ENCODE data around the gene CTDSPL2. TPM values are rescaled to one million over a fixed set of nuclear protein-coding genes. Genes with fewer than 3 reads are reported as not detected.

CTDSPL2 gene
- 100 to 1,000 TPM in 1 of 2 donors, 10 to 100 TPM in 1; 60.3 to 100 TPM for total RNA-seq

DNA sequence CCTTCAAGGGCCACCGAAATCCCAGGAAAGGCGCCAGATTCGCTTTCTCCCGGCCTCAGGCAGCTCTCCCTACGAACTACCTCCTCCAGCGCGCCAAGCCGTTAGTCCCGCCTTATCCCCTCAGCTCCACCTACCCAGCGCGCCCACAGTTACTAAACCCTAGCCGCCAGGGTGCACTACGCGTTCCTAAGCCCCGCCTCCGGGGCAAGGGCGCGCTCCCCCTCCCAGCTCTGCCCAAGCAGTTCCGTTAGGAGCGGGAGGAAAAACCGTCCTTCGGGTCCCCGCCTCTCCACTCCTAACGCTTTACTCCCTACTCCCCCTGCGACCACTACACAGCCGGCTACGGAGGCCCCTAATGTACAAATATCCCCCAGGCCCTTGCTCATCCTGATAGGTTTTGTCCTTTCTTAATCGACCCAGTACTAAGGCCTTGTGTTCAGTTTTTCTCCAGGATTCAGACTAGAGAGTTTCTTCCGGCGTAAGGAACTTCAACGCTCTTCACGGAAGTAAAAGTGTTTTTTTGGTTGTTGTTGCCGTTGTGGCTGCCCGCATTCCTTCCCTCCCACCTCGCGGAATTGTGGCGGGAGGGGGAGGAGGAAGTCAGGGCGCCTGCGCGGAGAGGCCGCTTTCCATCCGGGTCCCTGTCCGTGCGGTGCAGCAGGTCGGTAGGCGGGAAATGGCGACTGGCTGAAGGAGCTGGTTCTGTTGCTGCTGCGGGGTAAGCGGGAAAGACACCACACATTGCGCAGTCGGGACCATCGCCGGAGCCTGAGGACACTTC, at the start of gene CTDSPL2:
Gene CTDSPL2 (plus strand): TSS at position 655 of the 781 bp plus-strand sequence. CDS start 31,386 bp downstream, outside the sequence.
- H3K27me3 Mint-ChIP-seq = no peaks in the 10 kb centered on the region
- peak; percentile 97 for ATAC-seq (replicated peaks)
- H3K4me1 Mint-ChIP-seq = peaks cover 21% of the 10 kb centered on the region
- peaks cover 50% of the 10 kb centered on the region for H3K36me3 Mint-ChIP-seq (ENCODE audit: low read depth)
- H3K4me3 Mint-ChIP-seq = peak within 1 kb of the TSS; percentile 90
- H3K27ac Mint-ChIP-seq = peak within 1 kb of the TSS; percentile 97
- no peaks in the 10 kb centered on the region for H3K9me3 Mint-ChIP-seq

DNA sequence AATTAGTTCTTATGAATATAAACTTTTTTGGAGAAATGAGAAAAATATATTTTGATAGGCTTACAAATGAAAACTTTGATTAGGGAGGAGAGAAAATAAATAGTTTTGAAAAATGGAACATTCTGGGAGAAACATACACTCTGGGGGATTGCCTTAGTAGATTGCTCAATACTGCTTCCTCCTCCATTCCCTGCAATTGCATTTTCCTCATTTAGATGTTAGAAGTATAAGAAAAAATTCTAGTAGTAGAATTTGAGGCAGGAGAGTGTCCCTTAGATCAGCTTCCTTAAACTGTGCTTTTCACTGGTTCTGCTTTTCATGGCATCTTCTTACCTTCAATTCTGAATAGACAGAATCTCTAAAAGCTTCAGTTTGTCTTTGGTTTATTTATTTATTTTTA, 46.2 kb upstream of the CTDSPL2 start:
- no peaks in the 10 kb centered on the region for H3K27me3 Mint-ChIP-seq

DNA sequence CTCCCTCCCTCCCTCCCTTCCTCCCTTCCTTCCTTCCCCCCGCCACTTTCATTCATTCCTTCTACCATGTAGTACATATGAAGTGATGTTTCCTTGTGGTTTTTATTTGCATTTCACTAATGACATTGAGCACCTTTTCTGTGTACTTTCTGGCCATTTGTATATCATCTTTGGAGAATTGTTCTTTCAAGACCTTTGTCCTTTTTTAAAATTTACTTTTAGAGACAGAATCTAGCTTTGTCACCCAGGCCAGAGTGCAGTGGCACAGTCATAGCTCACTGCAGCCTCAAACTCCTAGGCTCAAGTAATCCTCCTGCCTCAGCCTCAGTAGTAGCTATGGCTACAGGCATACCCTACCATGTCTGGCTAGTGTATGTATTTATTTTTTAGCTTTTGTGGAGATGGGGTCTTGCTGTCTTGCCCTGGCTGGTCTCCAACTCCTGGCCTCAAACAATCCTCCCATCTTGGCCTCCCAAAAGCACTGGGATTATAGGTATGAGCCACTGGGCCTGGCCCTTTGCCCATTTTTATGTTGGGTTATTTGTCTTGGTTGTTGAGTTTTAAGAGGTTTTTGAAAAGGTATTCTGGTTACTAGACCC, 42.0 kb upstream of the CTDSPL2 start:
- no peaks in the 10 kb centered on the region for H3K27me3 Mint-ChIP-seq
- H3K36me3 Mint-ChIP-seq (ENCODE audit: low read depth) = peaks cover 45% of the 10 kb centered on the region
- H3K9me3 Mint-ChIP-seq = no peaks in the 10 kb centered on the region
- no peak for ATAC-seq (replicated peaks)
- H3K4me1 Mint-ChIP-seq = peaks cover 6% of the 10 kb centered on the region
- H3K27ac Mint-ChIP-seq = no peak overlapping the region
- H3K4me3 Mint-ChIP-seq = no peak overlapping the region

More for the DNA sequence above, 46.2 kb upstream of the CTDSPL2 start:
- H3K9me3 Mint-ChIP-seq = no peaks in the 10 kb centered on the region
- ATAC-seq (replicated peaks) = no peak
- H3K4me1 Mint-ChIP-seq = peaks cover 6% of the 10 kb centered on the region
- no peak overlapping the region for H3K27ac Mint-ChIP-seq
- H3K36me3 Mint-ChIP-seq (ENCODE audit: low read depth) = peaks cover 53% of the 10 kb centered on the region
- no peak overlapping the region for H3K4me3 Mint-ChIP-seq

DNA sequence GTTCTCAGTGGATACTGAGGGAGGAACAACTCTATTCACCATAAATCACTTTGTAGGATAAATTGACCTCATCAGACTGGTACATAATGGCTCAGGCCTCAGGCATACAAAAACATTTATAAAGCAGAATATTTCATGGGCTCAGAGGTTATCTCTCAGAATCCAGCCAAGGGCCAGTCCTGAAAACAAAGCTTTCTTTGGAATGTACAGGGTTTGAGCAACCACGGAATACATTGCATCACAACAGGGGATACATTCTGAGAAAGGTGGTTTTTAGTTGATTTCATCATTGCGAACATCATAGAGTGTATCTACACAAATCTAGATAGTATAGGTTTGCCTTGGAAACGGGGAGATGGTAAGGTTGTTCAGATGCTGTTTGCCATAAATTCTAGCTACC, 33.4 kb upstream of the CTDSPL2 start:
- Mint-ChIP-seq H3K36me3 (ENCODE audit: low read depth) (no peaks in the 10 kb centered on the region), H3K9me3 (no peaks in the 10 kb centered on the region), H3K27me3 (no peaks in the 10 kb centered on the region), H3K4me1 (no peaks in the 10 kb centered on the region), H3K27ac (no peak overlapping the region), H3K4me3 (no peak overlapping the region)
- no peak for ATAC-seq (replicated peaks)

DNA sequence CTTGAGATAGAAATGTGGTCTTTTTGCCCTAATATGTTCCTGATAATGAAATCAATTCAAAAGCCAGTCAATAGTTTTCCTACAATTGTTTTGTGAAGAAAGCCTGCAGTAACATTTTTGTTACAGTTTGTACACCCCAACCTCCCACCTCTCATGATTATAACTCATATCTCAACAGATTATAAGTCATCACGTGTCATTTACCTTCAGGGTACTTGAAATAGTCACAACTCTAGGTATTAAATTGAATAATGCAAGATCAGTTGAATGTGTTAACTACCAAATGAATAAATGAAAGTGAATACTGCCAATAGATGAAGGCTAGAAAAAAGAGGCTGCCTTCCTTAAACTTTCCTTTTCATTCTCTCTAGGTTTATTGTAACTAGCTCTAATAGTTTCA, 32.9 kb upstream of the CTDSPL2 start:
- no peaks in the 10 kb centered on the region for H3K36me3 Mint-ChIP-seq (ENCODE audit: low read depth)
- no peak for ATAC-seq (replicated peaks)
- H3K9me3 Mint-ChIP-seq = no peaks in the 10 kb centered on the region
- H3K27ac Mint-ChIP-seq = no peak overlapping the region
- no peak overlapping the region for H3K4me3 Mint-ChIP-seq
- no peaks in the 10 kb centered on the region for H3K4me1 Mint-ChIP-seq
- no peaks in the 10 kb centered on the region for H3K27me3 Mint-ChIP-seq

DNA sequence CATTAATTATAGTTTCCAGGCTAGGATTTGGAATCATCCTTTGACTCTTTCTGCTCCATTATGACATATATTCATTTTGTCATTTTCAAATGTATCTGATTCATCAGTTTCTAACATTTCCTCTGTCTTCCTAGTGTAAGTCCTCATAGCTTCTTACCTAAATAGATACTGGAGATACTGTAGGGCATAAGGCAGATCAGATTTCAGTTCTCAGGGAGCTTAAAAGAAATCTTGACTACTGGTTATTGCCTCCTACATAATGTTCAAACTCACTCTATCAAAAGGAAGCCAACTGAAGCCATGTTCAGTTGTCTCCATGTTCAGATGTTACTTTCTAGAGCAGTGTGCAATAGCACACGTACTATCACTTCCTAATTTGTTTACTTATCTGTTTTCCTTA, 29.6 kb upstream of the CTDSPL2 start:
- peak overlapping the region; percentile 2 for H3K27ac Mint-ChIP-seq
- peaks cover 11% of the 10 kb centered on the region for H3K36me3 Mint-ChIP-seq (ENCODE audit: low read depth)
- H3K27me3 Mint-ChIP-seq = no peaks in the 10 kb centered on the region
- ATAC-seq (replicated peaks) = no peak
- no peaks in the 10 kb centered on the region for H3K9me3 Mint-ChIP-seq
- H3K4me1 Mint-ChIP-seq = no peaks in the 10 kb centered on the region
- H3K4me3 Mint-ChIP-seq = no peak overlapping the region

DNA sequence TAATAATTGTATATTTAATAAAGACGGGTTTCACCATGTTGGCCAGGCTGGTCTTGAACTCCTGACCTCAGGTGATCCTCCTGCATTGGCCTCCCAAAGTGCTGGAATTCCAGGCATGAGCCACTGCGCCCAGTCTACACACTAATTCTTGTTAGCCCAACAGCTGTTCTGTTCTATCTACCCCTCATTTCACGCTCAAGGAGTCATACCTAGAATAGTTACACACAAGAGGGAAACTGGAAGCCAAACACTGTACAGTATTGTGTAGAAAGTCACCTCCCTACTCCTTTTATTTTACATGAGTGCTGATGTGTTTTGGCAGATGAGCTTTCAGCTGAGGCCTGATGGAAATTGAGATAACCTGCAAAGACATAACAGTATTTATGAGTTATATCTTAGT, 13.4 kb upstream of the CTDSPL2 start:
- Mint-ChIP-seq H3K36me3 (ENCODE audit: low read depth) (no peaks in the 10 kb centered on the region), H3K27me3 (no peaks in the 10 kb centered on the region), H3K4me1 (no peaks in the 10 kb centered on the region), H3K4me3 (no peak overlapping the region), H3K27ac (no peak overlapping the region), H3K9me3 (no peaks in the 10 kb centered on the region)
- ATAC-seq (replicated peaks) = peak; percentile 92

DNA sequence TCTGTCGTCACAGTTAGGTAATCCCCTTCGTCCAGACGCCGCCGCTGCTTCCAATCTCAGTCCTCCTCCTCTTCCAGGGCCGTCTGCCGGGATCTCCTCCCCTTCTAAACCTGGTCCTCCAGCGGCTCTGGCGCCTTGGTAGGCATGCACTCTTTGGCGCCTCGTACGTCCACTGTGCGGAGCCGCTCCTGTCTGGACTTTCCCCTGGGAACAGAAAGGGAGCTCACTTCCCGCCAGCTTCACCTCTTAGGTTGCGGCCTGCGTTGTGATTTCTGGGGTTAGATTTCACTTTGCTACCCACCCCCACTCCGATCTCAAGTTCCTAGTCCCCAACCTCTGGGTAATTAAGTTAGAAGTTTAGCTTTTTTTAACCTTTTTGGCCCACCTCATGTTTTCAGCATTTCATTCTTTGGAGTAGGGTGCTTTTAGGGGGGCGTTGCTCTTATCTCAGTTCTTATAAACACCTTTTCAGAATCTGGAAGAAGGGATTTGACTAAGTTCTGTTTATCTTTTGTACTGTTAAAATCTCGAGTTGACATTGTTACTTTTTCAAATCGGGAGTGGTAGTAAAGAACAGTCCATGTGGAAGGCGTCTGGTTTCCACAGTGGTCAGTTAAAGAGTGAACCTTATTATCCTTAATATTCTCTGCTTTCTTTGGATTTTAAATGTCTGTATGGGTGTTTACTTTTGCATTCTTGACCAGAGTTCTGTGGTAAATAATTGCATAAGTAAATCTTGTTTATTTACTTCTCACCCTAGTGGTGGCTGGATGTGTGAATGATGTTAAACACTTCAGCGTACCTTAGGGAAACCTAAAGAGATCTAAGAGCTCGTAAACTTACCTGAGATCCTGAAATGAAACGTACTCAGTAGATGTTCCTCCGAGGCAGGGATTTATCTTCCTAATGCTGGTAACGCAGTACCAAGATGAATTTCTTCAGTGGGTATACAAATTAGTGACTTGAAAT, 611 bp downstream of the CTDSPL2 start:
- no peaks in the 10 kb centered on the region for H3K27me3 Mint-ChIP-seq
- peak overlapping the region; percentile 90 for H3K4me3 Mint-ChIP-seq
- no peaks in the 10 kb centered on the region for H3K9me3 Mint-ChIP-seq
- peaks cover 55% of the 10 kb centered on the region for H3K36me3 Mint-ChIP-seq (ENCODE audit: low read depth)
- peak overlapping the region; percentile 97 for H3K27ac Mint-ChIP-seq
- peak; percentile 22 for ATAC-seq (replicated peaks)
- peaks cover 21% of the 10 kb centered on the region for H3K4me1 Mint-ChIP-seq

DNA sequence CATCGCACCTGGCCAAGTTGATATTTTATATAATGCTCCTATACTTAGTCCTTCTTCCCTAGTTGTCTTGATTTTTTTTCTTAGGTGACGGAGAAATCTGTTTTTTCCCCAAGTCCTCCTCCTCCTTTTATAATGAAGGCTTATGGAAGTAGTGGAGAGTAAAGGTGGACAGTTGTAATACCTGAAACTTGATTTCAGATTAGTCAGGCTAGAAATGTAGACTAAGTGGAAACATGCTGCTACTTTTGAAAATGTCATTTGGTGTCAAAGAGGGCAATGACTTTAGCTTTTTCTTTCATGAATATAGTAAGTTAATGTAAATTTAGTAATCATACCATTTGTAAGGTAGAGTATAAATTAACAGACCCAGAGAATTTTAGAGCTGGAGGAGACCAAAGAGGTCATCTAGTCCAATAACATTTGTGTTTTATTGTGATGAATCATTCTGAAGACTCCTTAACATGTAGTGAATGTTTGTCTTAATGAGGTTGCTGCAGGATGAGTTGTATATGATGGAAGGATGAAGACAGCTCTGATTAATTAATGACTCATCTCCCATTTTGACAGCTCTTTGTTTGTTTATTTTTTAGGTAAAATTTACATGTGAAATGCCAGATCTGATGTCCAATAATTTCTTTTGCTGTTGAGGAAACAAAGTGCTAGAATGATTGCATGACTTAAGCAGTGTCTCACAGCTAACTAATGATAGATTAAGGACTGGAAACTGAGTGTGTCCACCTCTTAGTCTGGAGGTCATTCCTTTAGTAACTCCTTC, 8.7 kb downstream of the CTDSPL2 start:
- Mint-ChIP-seq H3K27me3 (no peaks in the 10 kb centered on the region), H3K4me1 (peaks cover 42% of the 10 kb centered on the region), H3K4me3 (peak overlapping the region; percentile 54), H3K36me3 (ENCODE audit: low read depth) (peaks cover 60% of the 10 kb centered on the region), H3K27ac (peak overlapping the region; percentile 81), H3K9me3 (no peaks in the 10 kb centered on the region)
- peak; percentile 92 for ATAC-seq (replicated peaks)

DNA sequence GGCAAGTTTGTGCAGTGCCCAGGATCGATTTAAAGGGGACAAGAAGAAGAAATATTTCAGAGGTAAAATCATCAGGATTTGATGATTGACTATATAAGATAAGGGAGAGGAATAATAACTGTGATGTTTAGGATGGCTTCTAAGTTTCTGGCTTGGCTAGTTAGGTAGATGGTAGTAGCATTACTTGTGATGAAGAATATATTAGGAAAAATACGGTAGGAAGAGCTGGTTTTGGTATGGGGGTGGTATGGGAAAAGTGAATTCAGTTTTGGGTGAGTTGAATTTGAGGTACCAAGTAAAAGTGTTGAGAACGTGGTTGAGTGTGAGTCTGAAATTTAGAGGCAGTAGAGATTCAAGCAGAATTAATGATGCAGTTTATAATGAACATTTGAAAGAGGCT, 11.0 kb downstream of the CTDSPL2 start:
- Mint-ChIP-seq H3K4me1 (peaks cover 40% of the 10 kb centered on the region), H3K27me3 (no peaks in the 10 kb centered on the region), H3K36me3 (ENCODE audit: low read depth) (peaks cover 62% of the 10 kb centered on the region), H3K27ac (no peak overlapping the region), H3K4me3 (no peak overlapping the region), H3K9me3 (no peaks in the 10 kb centered on the region)
- ATAC-seq (replicated peaks) = no peak

DNA sequence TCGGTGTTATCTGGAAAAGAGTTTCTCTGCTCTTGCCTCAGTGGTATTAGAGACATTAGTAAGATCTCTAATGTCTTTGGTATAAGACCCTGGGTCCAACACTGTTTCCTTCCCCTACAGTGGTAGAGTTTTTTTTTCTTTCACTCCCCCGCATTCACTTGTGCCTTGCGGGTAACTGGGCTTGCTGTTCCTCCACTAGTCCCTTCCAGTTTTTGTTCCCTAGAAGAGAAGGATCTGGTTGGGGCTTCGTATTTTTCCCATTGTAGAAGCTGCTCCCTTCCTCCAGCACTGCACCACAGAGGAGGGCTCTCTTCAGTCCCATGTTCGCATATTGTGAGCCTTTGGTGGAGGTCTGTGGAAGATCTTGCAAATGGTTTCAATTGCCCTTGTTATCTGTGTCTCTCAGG, 13.7 kb downstream of the CTDSPL2 start:
- H3K4me3 Mint-ChIP-seq = no peak overlapping the region
- no peaks in the 10 kb centered on the region for H3K27me3 Mint-ChIP-seq
- peaks cover 35% of the 10 kb centered on the region for H3K4me1 Mint-ChIP-seq
- no peaks in the 10 kb centered on the region for H3K9me3 Mint-ChIP-seq
- H3K27ac Mint-ChIP-seq = peak overlapping the region; percentile 31
- no peak for ATAC-seq (replicated peaks)
- H3K36me3 Mint-ChIP-seq (ENCODE audit: low read depth) = peaks cover 67% of the 10 kb centered on the region

DNA sequence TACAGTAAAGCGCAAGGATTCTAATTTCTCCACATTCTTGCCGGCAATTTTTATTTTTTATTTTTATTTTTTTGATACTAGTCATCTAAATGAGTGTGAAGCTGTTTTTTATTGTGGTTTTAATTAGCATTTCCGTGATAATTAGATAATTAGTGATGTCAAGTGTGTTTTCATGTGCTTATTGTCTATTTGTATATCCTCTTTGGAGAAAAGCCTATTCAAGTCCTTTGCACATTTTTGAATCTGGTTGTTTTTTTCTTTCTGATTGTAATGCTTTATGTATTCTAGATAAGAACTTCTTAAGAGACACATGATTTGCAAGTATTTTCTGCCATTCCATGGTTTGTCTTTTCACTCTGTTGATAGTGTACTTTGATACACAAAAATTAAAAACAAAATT, 16.1 kb downstream of the CTDSPL2 start:
- no peak for ATAC-seq (replicated peaks)
- no peak overlapping the region for H3K4me3 Mint-ChIP-seq
- no peaks in the 10 kb centered on the region for H3K27me3 Mint-ChIP-seq
- H3K9me3 Mint-ChIP-seq = no peaks in the 10 kb centered on the region
- no peak overlapping the region for H3K27ac Mint-ChIP-seq
- peaks cover 18% of the 10 kb centered on the region for H3K4me1 Mint-ChIP-seq
- peaks cover 68% of the 10 kb centered on the region for H3K36me3 Mint-ChIP-seq (ENCODE audit: low read depth)

DNA sequence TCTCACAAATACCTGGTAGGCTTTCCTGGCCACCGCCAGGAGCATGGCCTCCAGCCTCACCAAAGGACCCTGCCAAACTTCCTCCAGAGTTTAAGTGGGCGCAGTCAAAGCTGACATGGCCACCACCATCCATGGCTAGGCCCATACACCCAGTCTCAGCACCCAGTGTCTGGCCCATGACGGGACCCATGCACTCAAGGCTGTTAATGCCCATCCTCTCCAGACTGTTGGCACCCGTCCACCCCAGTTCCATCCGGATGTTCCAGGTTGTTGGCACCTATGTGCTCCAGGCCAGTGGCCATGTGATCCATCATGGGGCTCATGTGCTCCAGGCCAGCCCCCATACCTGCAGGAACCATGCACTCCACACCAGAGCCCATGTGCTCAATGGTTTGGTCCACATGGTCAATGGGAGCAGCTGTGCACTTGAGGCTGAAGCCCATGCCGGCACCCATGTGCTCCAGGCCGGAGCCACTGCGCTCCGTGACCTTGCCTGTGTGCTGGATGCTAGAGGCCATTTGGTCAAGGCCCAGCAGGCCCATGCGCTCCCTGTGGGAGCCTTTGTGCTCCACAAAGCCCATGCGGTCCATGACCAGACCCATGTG, 20.4 kb downstream of the CTDSPL2 start:
- Mint-ChIP-seq H3K4me1 (peaks cover 13% of the 10 kb centered on the region), H3K27me3 (no peaks in the 10 kb centered on the region), H3K4me3 (no peak overlapping the region), H3K9me3 (no peaks in the 10 kb centered on the region), H3K36me3 (ENCODE audit: low read depth) (peaks cover 47% of the 10 kb centered on the region), H3K27ac (no peak overlapping the region)
- no peak for ATAC-seq (replicated peaks)
